Choroid plexus epithelial cell (primary cell): ENCODE measurements around the gene SCO2.
A peak's percentile ranks its signal among the peaks of the same experiment; 100 is the strongest.

Experiments
- DNase-seq: peaks from one replicate; pipeline ENCODE4 v3.0.0-alpha.2; 2010; ENCODE audit warnings: low read depth
- H3K4me3 ChIP-seq: 2 replicates; pipeline ENCODE4 v1.5.1; 2011; ENCODE audit warnings: low read depth, mild to moderate bottlenecking, control low read depth, low read length, moderate library complexity
- CTCF ChIP-seq: conservative IDR thresholded peaks from 2 replicates; pipeline ENCODE4 v1.5.1; 2011; ENCODE audit warnings: low read depth, mild to moderate bottlenecking, control low read depth, inconsistent platforms, low read length, moderate library complexity

The SCO2 gene

DNA sequence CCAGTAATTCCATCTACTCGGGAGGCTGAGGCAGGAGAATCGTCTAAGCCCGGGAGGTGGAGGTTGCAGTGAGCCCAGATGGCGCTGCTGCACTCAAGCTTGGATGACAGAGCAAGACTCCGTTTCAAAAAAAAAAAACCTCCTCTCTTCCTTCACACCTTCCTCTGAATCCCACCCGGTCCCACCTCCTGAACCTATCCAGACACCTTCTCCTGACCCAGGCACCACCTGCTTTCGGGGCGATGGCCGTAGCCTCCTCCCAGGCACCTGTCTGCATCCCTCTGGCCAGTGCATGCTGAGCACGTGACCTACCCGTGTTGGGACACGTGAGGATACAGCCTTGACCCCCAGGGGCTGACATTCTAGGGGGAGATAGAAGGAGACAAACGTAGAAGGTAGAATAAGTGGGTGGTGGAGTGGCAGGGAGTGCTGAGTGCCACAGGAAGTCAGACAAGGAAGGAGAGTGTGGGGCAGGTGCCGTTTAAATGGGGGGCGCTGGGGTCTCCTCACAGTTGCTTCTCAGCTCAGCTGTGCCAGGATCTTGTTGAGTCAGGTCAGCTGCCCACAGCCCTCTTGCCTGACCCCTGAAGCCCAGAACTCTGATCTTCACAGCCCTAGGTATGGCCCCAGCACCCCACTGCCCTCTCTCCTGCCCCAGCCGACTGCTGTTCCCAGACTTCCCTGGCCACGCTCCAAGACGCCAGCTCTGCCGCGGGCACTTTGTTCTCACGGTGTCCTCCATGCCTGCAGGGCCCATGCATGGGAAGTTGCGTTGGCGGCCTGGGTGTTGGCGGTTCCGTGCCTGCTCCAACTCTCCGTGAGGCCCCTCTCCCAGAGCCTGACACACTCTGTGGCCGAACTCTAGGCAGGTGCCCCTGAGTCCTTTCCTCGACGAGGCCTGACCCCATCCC is 39.9 kb downstream of the SCO2 start:
- no peak for TF ChIP-seq CTCF
- DNase-seq, result no peak
- H3K4me3 ChIP-seq, result no peak overlapping the region

GRCh38 chr22:50483977-50484853 is 41.2 kb downstream of the SCO2 start:
- TF ChIP-seq CTCF, result no peak
- no peak for DNase-seq
- no peak overlapping the region for H3K4me3 ChIP-seq

DNA sequence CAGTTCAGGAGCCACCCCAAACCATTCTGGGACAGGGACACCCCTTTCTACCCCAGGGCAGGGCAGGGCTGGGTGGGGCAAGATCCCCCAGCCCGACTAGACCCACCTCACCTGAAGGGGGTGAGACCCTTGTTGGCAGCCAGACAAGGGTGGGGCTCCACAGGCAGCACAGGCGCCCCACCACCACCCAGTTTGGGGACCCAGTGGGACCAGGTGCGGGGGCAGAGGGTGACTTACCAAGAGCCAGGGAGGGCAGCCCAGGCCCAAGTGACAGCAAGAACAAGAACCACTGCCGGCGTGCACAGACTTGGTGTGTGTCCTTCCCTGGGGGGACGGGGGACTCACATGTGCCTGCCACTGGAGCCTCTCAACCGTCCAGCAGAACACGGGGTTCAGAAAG is 41.8 kb downstream of the SCO2 start:
- H3K4me3 ChIP-seq, result no peak overlapping the region
- TF ChIP-seq CTCF, result no peak
- DNase-seq, result no peak

- no peak for DNase-seq
- no peak overlapping the region for H3K4me3 ChIP-seq
- no peak for TF ChIP-seq CTCF
Observed at GRCh38 chr22:50483106-50483505, 42.3 kb downstream of the SCO2 start.

- DNase-seq, result no peak
- no peak for TF ChIP-seq CTCF
- H3K4me3 ChIP-seq, result peak overlapping the region; percentile 65
Observed at GRCh38 chr22:50482107-50483074, 43.0 kb downstream of the SCO2 start.

- peak within 1 kb of the TSS; percentile 65 for H3K4me3 ChIP-seq
- no peak for TF ChIP-seq CTCF
- no peak for DNase-seq
Observed at GRCh38 chr22:50481440-50482106, 43.8 kb downstream of the SCO2 start, which contains the start of gene ADM2. Gene ADM2 (plus strand): TSS chr22:50481543. CDS start chr22:50481848, 305 bp downstream.
